Fibroblast of villous mesenchyme (primary cell): ENCODE results near the gene LSP1. TPM values are rescaled to one million over a fixed set of nuclear protein-coding genes. Genes with fewer than 3 reads are reported as not detected.

Source experiments
- DNase-seq: peaks from one replicate; pipeline ENCODE4 v3.0.0-alpha.2; 2010; ENCODE audit warnings: low read depth
- H3K4me3 ChIP-seq: 2 replicates; pipeline ENCODE4 v1.5.1; 2011; ENCODE audit warnings: low read depth, mild to moderate bottlenecking, low read length
- CTCF ChIP-seq: IDR thresholded peaks from 2 replicates; pipeline ENCODE4 v1.5.1; 2012; ENCODE audit warnings: low read depth, mild to moderate bottlenecking, low read length; ENCODE audit not compliant: insufficient read depth
- total RNA-seq: library from RNA; depleted of rRNA; stranded (reverse); fragments of >200 nt; gene quantifications from 2 replicates; pipeline ENCODE4 v1.2.3, GENCODE V29; 2012

LSP1 gene
- total RNA-seq, 1 donor = not detected

- H3K4me3 ChIP-seq = no peak overlapping the region
- no peak for TF ChIP-seq CTCF
Observed at GRCh38 chr11:1842149-1843097, 10.5 kb upstream of the LSP1 start.

DNA sequence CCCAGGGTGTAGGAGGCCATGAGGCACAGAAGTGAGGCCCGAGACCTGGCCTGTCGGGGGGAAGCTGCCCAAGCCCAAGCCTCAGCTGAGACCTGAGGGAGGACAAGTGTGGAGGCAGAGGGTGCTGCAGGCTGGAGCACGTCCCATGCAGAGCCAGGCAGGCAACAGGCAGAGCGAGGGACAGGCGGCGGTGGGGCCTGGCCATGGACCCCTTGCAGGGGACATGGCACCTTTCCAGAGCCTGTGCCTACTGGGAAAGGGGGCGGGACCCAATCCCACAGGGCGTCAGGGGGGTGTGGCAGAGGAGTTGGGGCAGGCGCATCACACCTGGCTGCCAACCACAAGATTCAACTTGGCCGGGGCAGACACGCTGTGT lies 9.8 kb upstream of the LSP1 start:
- H3K4me3 ChIP-seq = no peak overlapping the region
- DNase-seq = no peak
- TF ChIP-seq CTCF = no peak

More at GRCh38 chr11:1842149-1843097, 10.5 kb upstream of the LSP1 start:
- no peak for DNase-seq

GRCh38 chr11:1843796-1844195 lies 9.1 kb upstream of the LSP1 start:
- no peak for DNase-seq
- no peak for TF ChIP-seq CTCF
- H3K4me3 ChIP-seq = no peak overlapping the region

DNA sequence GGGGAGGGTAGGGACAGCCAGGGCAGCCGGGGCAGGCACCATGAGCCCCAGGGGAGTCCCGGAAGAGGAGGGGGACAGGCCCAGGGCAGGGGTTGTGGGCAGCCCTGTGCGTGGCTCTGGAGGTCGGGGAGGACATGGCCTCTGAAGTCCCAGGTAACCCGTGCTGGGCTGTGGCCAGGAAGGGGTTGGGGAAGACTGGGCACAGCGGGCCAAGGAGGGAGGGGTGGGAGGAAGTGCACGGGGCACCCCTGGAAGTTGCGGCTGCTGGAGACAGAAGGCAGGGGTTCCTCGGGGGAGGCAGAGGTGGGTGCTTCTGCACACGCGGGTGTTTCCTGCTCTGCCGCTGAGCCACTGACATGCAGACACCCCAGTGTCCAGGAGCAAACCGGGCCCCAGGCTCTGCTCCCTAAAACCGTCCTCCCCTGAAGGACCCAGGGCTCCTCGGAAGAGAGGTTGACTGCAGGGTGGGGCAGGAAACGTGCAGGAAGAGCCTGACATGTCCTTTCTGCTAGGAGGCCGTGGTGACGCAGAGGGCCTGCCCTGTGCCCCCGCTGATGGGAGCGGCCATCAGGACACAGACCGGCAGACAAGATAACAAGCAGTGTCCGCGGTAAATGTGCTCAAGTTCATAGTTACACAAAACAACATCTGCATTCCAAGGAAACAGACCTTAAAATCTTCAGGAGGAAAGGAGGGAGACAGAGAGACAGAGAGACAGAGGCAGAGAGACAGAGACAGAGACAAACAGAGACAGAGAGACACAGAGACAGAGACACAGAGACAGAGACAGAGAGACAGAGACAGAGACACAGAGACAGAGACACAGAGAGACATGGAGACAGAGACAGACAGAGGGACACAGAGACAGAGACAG lies 8.4 kb upstream of the LSP1 start:
- DNase-seq = peak; percentile 94
- no peak overlapping the region for H3K4me3 ChIP-seq
- TF ChIP-seq CTCF = no peak

DNA sequence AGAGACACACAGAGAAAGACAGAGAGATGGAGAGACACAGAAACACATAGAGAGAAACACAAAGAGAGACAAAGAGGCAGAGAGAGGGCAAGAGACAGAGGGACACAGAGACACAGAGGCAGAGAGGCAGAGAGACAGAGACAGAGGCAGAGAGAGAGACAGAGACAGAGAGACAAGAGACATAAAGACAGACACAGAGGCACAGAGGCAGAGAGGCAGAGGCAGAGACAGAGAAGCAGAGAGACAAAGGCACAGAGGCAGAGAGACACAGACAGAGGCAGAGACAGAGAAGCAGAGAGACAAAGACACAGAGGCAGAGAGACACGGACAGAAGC lies 7.8 kb upstream of the LSP1 start:
- H3K4me3 ChIP-seq = no peak overlapping the region
- no peak for DNase-seq
- TF ChIP-seq CTCF = no peak

DNA sequence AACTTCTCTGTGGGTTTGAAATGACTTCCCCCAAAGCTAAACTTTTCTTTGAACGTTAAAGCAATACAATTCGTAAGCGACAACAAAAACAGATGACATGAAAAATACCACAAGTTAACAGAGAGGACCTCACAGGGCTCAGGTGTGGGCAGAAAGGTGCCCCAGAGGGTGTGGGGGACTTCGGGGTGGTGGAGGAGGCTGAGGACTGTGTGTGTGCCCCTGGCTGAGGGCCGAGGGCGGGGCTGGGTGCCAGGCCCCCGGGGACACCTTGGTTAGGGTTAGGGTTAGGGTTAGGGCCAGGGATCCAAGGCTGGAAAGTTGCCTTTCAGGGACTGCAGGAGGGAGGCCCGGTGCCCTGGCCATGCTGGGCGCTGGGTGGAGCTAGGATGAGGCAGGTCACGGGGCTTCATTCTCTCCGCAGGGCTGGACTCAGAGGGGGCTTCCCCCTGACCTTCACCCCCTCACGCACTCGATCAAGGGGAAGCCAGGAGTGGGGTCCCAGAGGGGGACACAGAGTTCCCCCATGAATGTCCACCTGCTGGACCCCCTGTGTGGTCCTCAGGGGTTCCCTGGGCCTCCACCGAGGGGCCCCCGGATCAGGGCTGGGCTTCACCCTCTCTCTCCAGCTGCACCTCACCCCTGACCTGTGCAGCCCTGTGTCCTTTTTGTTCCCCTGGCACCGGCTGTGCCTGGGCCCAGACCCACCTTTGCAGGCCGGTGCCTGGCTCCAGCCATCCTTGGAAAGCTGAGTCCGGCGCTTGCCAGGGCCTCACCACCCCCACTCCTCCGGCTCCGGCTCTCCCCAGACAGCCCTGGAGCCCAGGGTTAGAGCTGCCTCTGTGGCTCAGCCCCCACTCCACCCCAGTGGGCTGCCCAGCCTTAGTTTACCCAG lies 7.1 kb upstream of the LSP1 start:
- DNase-seq = no peak
- H3K4me3 ChIP-seq = no peak overlapping the region
- no peak for TF ChIP-seq CTCF
